ENCODE data around the gene SARS1. TPM values are rescaled to one million over a fixed set of nuclear protein-coding genes. Genes with fewer than 3 reads are reported as not detected.

Gene SARS1
- total RNA-seq, 4 donors from 2014 or later = 83.2 to 158 (median 102) TPM

DNA sequence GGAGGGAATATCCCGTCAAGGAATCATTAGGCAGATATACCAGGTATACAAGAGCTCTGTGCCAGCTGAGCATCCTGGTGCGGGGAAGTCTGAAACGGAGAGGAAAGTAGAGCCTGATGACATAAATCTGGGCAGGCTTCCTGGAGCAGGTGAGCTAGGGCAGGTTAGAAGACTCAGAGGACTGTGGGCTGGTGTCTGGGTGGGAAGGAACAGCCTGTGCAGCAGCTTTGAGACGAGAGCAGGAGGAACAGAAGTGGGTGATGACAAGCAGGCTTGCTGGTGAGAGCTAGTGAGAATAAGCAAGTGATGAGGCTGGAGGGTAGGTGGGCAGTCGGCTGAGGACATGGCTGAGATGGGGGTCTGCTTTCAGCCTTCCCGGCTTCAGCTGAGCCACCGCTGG is 42.4 kb downstream of the SARS1 start:
- H3K27ac ChIP-seq = no peak overlapping the region
- no peak for DNase-seq
- no peaks in the 10 kb centered on the region for H3K27me3 ChIP-seq
- no peak overlapping the region for H3K4me3 ChIP-seq
- H3K4me1 ChIP-seq = peaks cover 0 to 20% (median 0%) of the 10 kb centered on the region in 4 donors
- no peaks in the 10 kb centered on the region for H3K9me3 ChIP-seq
- H3K36me3 ChIP-seq = no peaks in the 10 kb centered on the region
- TF ChIP-seq CTCF (IDR thresholded peaks at IDR 0.05) = no peak
- TF ChIP-seq POLR2A (IDR thresholded peaks at IDR 0.05) = no peak

DNA sequence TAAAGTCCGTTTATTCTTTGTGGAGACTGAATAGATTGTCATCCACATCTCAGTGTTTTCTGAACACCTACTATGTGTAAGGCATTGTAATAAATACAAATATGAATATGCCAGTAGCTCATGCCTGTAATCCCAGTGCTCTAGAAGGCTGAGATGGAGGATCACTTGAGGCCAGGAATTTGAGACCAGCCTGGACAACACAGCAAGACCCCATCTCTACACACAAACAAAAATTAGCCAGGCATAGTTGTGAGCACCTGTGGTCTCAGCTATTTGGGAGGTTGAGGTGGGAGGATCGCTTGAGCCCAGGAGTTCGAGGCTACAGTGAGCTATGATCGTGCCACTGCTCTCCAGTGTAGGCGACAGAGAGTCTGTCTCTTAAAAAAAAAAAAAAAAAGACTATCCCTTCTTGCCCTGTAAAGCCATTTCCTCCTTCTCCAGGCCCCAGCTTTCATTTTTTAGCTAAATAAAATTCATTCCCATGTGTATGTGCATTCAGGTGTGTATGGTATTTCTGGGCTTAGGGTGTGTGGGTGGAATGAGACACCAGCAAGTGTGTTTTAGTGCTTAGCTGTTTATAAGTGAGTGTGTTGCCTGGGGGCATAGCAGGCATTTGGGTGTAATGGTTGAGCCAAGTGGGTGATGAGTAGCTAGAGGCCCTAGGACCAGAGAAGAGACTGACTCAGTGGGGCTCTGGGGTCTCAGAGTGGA is 43.4 kb downstream of the SARS1 start:
- H3K4me3 ChIP-seq = no peak overlapping the region
- H3K27ac ChIP-seq = no peak overlapping the region
- H3K9me3 ChIP-seq = no peaks in the 10 kb centered on the region
- TF ChIP-seq CTCF (IDR thresholded peaks at IDR 0.05) (no peak), POLR2A (IDR thresholded peaks at IDR 0.05) (no peak)
- H3K4me1 ChIP-seq = peaks cover 0 to 20% (median 0%) of the 10 kb centered on the region in 4 donors
- H3K27me3 ChIP-seq = no peaks in the 10 kb centered on the region
- H3K36me3 ChIP-seq = no peaks in the 10 kb centered on the region
- DNase-seq = no peak

- Histone ChIP-seq H3K9me3 (no peaks in the 10 kb centered on the region), H3K4me3 (no peak overlapping the region), H3K27ac (no peak overlapping the region), H3K36me3 (no peaks in the 10 kb centered on the region), H3K27me3 (no peaks in the 10 kb centered on the region), H3K4me1 (peaks cover 0 to 20% (median 0%) of the 10 kb centered on the region in 4 donors)
- TF ChIP-seq POLR2A (IDR thresholded peaks at IDR 0.05) = no peak
- no peak for TF ChIP-seq CTCF (IDR thresholded peaks at IDR 0.05)
- DNase-seq = no peak
These were observed 44.1 kb downstream of the SARS1 start for GRCh38 chr1:109257682-109258421.

DNA sequence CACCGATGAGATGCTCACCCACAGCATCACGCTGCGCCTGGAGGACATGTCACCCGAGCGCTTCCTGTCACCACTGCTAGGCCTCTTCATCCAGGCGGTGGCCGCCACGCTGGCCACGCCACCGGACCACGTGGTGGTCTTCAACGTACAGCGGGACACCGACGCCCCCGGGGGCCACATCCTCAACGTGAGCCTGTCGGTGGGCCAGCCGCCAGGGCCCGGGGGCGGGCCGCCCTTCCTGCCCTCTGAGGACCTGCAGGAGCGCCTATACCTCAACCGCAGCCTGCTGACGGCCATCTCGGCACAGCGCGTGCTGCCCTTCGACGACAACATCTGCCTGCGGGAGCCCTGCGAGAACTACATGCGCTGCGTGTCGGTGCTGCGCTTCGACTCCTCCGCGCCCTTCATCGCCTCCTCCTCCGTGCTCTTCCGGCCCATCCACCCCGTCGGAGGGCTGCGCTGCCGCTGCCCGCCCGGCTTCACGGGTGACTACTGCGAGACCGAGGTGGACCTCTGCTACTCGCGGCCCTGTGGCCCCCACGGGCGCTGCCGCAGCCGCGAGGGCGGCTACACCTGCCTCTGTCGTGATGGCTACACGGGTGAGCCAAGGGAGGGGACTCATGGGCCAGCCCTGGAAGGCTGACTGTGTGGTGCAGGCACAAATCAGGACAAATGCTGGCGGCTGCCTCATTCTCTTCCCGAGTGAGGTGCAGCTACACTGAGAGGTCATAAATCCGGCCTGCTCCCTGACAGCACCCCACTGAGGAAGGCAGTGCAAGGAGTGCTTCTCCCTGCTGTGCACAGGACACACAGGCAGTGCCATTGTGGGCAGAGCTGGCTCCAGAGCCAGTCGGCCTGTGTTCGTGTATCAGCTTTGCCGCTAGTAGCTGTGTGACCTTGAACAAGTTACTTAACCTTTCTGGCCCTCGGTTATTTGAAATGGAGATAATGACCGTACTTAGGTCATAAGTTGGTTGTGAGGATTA is 45.1 kb downstream of the SARS1 start:
- H3K36me3 ChIP-seq = no peaks in the 10 kb centered on the region
- H3K4me3 ChIP-seq = no peak overlapping the region
- no peaks in the 10 kb centered on the region for H3K9me3 ChIP-seq
- no peak for DNase-seq
- H3K27ac ChIP-seq = no peak overlapping the region
- TF ChIP-seq POLR2A (IDR thresholded peaks at IDR 0.05) = no peak
- TF ChIP-seq CTCF (IDR thresholded peaks at IDR 0.05) = no peak
- H3K27me3 ChIP-seq = no peaks in the 10 kb centered on the region
- H3K4me1 ChIP-seq = peaks cover 0 to 19% (median 0%) of the 10 kb centered on the region in 4 donors

All from Peyer's patch (tissue), 4 donors.